ENCODE measurements around the gene LPIN3.

The LPIN3 gene

DNA sequence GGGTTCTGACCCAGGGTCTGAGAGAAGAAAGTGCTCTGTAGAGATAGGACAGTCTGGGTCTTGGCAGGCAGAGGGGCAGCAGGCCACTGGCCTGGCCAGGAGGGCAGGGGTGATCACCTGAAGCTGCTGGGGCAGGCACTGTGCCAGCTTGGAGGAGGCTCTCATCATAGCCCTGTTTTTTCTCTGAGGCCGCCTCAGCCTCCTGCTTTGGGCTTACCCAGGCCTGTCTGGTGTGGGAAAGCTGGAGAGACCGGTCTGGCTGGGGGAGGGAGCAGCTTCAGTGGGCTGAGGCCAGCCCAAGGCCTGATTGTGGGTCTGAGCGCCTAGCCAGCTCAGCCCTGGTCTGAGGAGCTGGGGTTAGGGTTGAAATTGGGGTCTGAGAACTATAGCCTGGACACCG is 3.9 kb downstream of the LPIN3 start:
- no peak overlapping the region for H3K27ac ChIP-seq
- no peaks in the 10 kb centered on the region for H3K9me3 ChIP-seq (replicated peaks in 1 of 11)
- no peak overlapping the region for H3K4me3 ChIP-seq
- peaks cover 0 to 22% (median 13%) of the 10 kb centered on the region in 10 experiments; a peak in 15 of 20 replicates for H3K4me1 ChIP-seq
- H4K20me1 ChIP-seq = no peaks in the 10 kb centered on the region
- H3K36me3 ChIP-seq = no peaks in the 10 kb centered on the region
- no peak overlapping the region for H3K4me2 ChIP-seq
- peaks cover 0 to 3% (median 0%) of the 10 kb centered on the region in 11 experiments; a peak in 1 of 22 replicates for H3K27me3 ChIP-seq
- no peak for TF ChIP-seq Cebpa-rat (IDR thresholded peaks at IDR 0.05)
- no peak overlapping the region for H3K9ac ChIP-seq

- no peak for TF ChIP-seq Cebpa-rat (IDR thresholded peaks at IDR 0.05)
- Histone ChIP-seq H3K4me2 (no peak overlapping the region), H4K20me1 (no peaks in the 10 kb centered on the region), H3K4me3 (no peak overlapping the region), H3K9ac (no peak overlapping the region), H3K36me3 (no peaks in the 10 kb centered on the region), H3K9me3 (replicated peaks in 1 of 11) (no peaks in the 10 kb centered on the region), H3K27ac (no peak overlapping the region), H3K4me1 (peaks cover 0 to 16% (median 7%) of the 10 kb centered on the region in 10 experiments; a peak in 13 of 20 replicates), H3K27me3 (no peaks in the 10 kb centered on the region)
Observed at GRCh38 chr20:41344938-41345728, 4.5 kb downstream of the LPIN3 start.

DNA sequence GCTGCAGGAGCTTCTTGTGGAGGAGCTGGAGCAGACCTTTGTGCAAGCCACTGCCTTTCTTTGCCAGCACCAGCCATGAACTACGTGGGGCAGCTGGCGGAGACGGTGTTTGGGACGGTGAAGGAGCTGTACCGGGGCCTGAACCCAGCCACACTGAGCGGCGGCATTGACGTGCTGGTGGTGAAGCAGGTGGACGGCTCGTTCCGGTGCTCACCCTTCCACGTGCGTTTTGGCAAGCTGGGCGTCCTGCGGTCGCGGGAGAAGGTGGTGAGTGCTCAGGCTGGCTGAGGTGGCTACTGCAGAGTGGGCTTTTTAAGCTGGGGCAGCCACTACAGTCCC is 5.1 kb downstream of the LPIN3 start:
- Histone ChIP-seq H3K9ac (no peak overlapping the region), H3K4me2 (no peak overlapping the region), H3K36me3 (no peaks in the 10 kb centered on the region), H3K27ac (no peak overlapping the region), H3K9me3 (replicated peaks in 1 of 11) (no peaks in the 10 kb centered on the region), H3K4me3 (no peak overlapping the region), H3K4me1 (peaks cover 0 to 10% (median 7%) of the 10 kb centered on the region in 10 experiments; a peak in 5 of 20 replicates), H3K27me3 (no peaks in the 10 kb centered on the region), H4K20me1 (no peaks in the 10 kb centered on the region)
- TF ChIP-seq Cebpa-rat (IDR thresholded peaks at IDR 0.05) = no peak

DNA sequence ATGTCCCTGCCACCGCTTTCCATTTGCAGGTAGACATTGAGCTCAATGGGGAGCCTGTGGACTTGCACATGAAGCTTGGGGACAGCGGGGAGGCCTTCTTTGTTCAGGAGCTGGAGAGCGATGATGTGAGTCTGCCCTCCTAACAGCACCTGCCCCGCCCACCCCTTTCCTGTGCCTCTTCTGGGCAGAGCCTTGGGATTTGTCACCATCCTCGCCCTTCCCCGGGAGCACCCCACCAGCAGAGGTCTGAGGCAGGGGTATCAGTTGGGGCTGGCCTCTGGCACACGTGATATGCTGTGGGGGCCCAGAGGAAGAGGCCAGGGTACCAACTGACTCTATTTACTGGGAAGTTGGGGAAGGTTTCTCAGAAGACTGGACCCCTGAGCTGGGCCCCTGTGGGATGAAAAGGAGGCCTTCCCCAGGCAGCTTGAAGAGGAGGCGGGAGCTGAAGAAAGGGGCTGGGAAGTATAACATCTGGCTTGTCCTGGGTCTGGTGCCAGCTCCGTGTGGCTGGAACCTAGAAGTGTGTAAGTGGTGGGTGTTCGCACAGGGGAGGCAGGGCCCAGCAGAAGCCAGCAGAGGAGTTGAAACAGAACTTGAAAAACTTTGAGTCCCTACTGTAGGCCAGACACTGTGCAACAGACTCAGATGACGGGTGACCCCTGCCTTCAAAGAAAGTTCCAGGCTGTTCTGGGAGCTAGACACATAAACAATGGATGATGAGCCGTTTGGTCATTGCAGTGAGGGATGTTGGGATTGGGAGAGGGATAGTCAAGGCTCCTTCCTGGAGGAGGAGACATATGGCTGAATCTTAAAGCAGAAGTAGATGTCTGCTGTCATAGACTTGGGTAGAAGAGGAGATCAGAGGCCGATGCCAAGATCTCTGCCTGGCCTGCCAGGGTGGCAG is 7.2 kb downstream of the LPIN3 start:
- H3K4me3 ChIP-seq = no peak overlapping the region
- no peaks in the 10 kb centered on the region for H3K9me3 ChIP-seq (replicated peaks in 1 of 11)
- H4K20me1 ChIP-seq = no peaks in the 10 kb centered on the region
- peaks cover 0 to 10% (median 7%) of the 10 kb centered on the region in 10 experiments; a peak in 5 of 20 replicates for H3K4me1 ChIP-seq
- no peak overlapping the region for H3K9ac ChIP-seq
- H3K27ac ChIP-seq = no peak overlapping the region
- H3K27me3 ChIP-seq = no peaks in the 10 kb centered on the region
- H3K4me2 ChIP-seq = peak overlapping the region in 3 of 11 experiments; percentile 10 to 21 (median 11); a peak in 1 of 22 replicates
- H3K36me3 ChIP-seq = no peaks in the 10 kb centered on the region
- no peak for TF ChIP-seq Cebpa-rat (IDR thresholded peaks at IDR 0.05)

GRCh38 chr20:41348430-41349172 is 8.0 kb downstream of the LPIN3 start:
- H3K4me2 ChIP-seq = no peak overlapping the region
- H3K9me3 ChIP-seq (replicated peaks in 1 of 11) = no peaks in the 10 kb centered on the region
- no peak for TF ChIP-seq Cebpa-rat (IDR thresholded peaks at IDR 0.05)
- H3K4me3 ChIP-seq = no peak overlapping the region
- H3K36me3 ChIP-seq = no peaks in the 10 kb centered on the region
- H4K20me1 ChIP-seq = no peaks in the 10 kb centered on the region
- no peaks in the 10 kb centered on the region for H3K27me3 ChIP-seq
- H3K4me1 ChIP-seq = peaks cover 0 to 10% (median 7%) of the 10 kb centered on the region in 10 experiments; a peak in 5 of 20 replicates
- H3K27ac ChIP-seq = no peak overlapping the region
- no peak overlapping the region for H3K9ac ChIP-seq

DNA sequence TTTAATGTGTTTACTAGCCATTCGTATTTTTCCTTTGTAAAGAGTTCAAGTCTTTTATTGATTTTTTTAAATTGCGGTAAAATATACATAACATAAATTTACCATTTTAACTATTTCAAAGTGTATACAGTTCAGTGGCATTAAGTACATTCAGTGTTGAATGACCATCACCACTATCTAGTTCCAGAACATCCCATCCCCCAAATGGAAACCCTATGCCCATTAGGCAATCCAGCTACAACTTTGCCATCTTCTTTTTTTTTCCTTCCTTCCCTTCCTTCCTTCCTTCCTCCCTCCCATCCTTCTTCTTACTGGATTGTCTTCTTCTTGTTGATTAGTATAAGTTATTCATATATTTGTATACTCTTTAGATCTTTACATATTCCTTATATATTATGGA is 8.6 kb downstream of the LPIN3 start:
- TF ChIP-seq Cebpa-rat (IDR thresholded peaks at IDR 0.05) = no peak

DNA sequence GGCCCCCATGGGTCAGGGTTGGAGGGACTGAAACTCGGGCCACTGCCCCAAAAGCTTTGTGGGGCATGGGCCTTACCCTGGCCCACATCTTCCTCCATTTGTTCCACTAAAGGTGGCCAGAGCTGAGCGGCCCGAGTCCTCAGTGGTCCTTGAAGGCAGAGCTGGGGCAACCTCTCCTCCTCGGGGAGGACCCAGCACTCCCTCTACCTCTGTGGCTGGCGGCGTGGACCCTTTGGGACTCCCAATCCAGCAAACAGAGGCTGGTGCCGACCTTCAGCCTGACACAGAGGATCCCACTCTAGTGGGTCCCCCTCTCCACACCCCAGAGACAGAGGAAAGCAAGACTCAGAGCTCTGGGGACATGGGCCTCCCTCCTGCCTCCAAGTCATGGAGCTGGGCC is 9.3 kb downstream of the LPIN3 start:
- TF ChIP-seq Cebpa-rat (IDR thresholded peaks at IDR 0.05) = no peak
- Histone ChIP-seq H3K27me3 (no peaks in the 10 kb centered on the region), H3K36me3 (no peaks in the 10 kb centered on the region), H4K20me1 (no peaks in the 10 kb centered on the region; a peak in 1 of 22 replicates), H3K4me1 (peaks cover 0 to 10% (median 7%) of the 10 kb centered on the region in 10 experiments; a peak in 5 of 20 replicates), H3K4me3 (no peak overlapping the region), H3K27ac (no peak overlapping the region; a peak in 1 of 22 replicates), H3K4me2 (no peak overlapping the region), H3K9ac (no peak overlapping the region), H3K9me3 (replicated peaks in 1 of 11) (no peaks in the 10 kb centered on the region)

More for the DNA sequence above, 8.6 kb downstream of the LPIN3 start:
- Histone ChIP-seq H3K4me3 (no peak overlapping the region), H3K27ac (no peak overlapping the region), H3K36me3 (no peaks in the 10 kb centered on the region), H3K27me3 (no peaks in the 10 kb centered on the region), H3K9me3 (replicated peaks in 1 of 11) (no peaks in the 10 kb centered on the region), H3K4me1 (peaks cover 0 to 10% (median 7%) of the 10 kb centered on the region in 10 experiments; a peak in 5 of 20 replicates), H3K9ac (no peak overlapping the region), H3K4me2 (no peak overlapping the region), H4K20me1 (no peaks in the 10 kb centered on the region)

- Histone ChIP-seq H3K4me3 (no peak overlapping the region), H4K20me1 (no peaks in the 10 kb centered on the region; a peak in 1 of 22 replicates), H3K9ac (no peak overlapping the region), H3K4me2 (no peak overlapping the region), H3K27ac (no peak overlapping the region), H3K4me1 (peaks cover 0 to 10% (median 7%) of the 10 kb centered on the region in 10 experiments; a peak in 5 of 20 replicates), H3K36me3 (no peaks in the 10 kb centered on the region), H3K27me3 (no peaks in the 10 kb centered on the region), H3K9me3 (replicated peaks in 1 of 11) (no peaks in the 10 kb centered on the region)
- no peak for TF ChIP-seq Cebpa-rat (IDR thresholded peaks at IDR 0.05)
Observed at GRCh38 chr20:41350408-41350962, 9.9 kb downstream of the LPIN3 start.

All from BLaER1 treated with 17β-estradiol and CSF1 and Interleukin-3, amounts not matched to agents 10 nM and 100 nM (cell line).